HEK293 (cell line): ENCODE measurements around the gene ALDH7A1.

ENCODE experiments used
- ATF2 ChIP-seq: fragments of 450-650 bp; formaldehyde crosslinking; IDR thresholded peaks from 2 replicates; pipeline ENCODE4 v1.5.1; 2016; ENCODE audit warnings: missing biosample characterization, missing genetic modification characterization, low read depth
- CTCF ChIP-seq: fragments of 450-650 bp; formaldehyde crosslinking; IDR thresholded peaks from 2 replicates; pipeline ENCODE4 v1.5.1; 2016; ENCODE audit warnings: missing biosample characterization, missing genetic modification characterization
- ELK4 ChIP-seq: IDR thresholded peaks from 2 replicates; pipeline ENCODE4 v1.6.1; 2011; ENCODE audit warnings: mild to moderate bottlenecking, low read depth, low read length, borderline replicate concordance
- INSM2 ChIP-seq: fragments of 450-650 bp; formaldehyde crosslinking; IDR thresholded peaks from 2 replicates; pipeline ENCODE4 v1.5.1; 2016; ENCODE audit warnings: missing biosample characterization, missing genetic modification characterization
- REST ChIP-seq: fragments of 450-650 bp; formaldehyde crosslinking; IDR thresholded peaks from 2 replicates; pipeline ENCODE4 v1.5.1; 2016; ENCODE audit warnings: missing biosample characterization, missing genetic modification characterization
- ZNF112 ChIP-seq: fragments of 450-650 bp; formaldehyde crosslinking; IDR thresholded peaks from 2 replicates; pipeline ENCODE4 v1.5.0; 2017; ENCODE audit warnings: missing biosample characterization, missing genetic modification characterization
- ZNF114 ChIP-seq: fragments of 450-650 bp; formaldehyde crosslinking; IDR thresholded peaks from 2 replicates; pipeline ENCODE4 v1.5.0; 2017; ENCODE audit warnings: missing biosample characterization, missing genetic modification characterization
- ZNF133 ChIP-seq: fragments of 450-650 bp; formaldehyde crosslinking; IDR thresholded peaks from 2 replicates; pipeline ENCODE4 v1.5.1; 2016; ENCODE audit warnings: missing biosample characterization, missing genetic modification characterization
- ZNF138 ChIP-seq: fragments of 450-650 bp; formaldehyde crosslinking; IDR thresholded peaks from 2 replicates; pipeline ENCODE4 v1.5.1; 2016; ENCODE audit warnings: missing biosample characterization, missing genetic modification characterization, borderline replicate concordance
- ZNF18 ChIP-seq: fragments of 450-650 bp; formaldehyde crosslinking; IDR thresholded peaks from 2 replicates; pipeline ENCODE4 v1.5.1; 2016; ENCODE audit warnings: missing biosample characterization, missing genetic modification characterization
- ZNF416 ChIP-seq: fragments of 450-650 bp; formaldehyde crosslinking; IDR thresholded peaks from 2 replicates; pipeline ENCODE4 v1.5.1; 2016; ENCODE audit warnings: missing biosample characterization, missing genetic modification characterization
- ZNF423 ChIP-seq: fragments of 450-650 bp; formaldehyde crosslinking; IDR thresholded peaks from 2 replicates; pipeline ENCODE4 v1.5.1; 2016; ENCODE audit warnings: missing biosample characterization, missing genetic modification characterization
- ZNF488 ChIP-seq: fragments of 450-650 bp; formaldehyde crosslinking; IDR thresholded peaks from 2 replicates; pipeline ENCODE4 v1.5.1; 2016; ENCODE audit warnings: missing biosample characterization, missing genetic modification characterization
- ZNF585B ChIP-seq: fragments of 450-650 bp; formaldehyde crosslinking; IDR thresholded peaks from 2 replicates; pipeline ENCODE4 v1.5.1; 2016; ENCODE audit warnings: missing biosample characterization, missing genetic modification characterization

- TF ChIP-seq CTCF (tag by site-specific recombination) = no peak
- no peak for TF ChIP-seq ZNF138 (tag by site-specific recombination)
- TF ChIP-seq REST (tag by site-specific recombination) = no peak
- no peak for TF ChIP-seq ZNF133 (tag by site-specific recombination)
- TF ChIP-seq ZNF423 = no peak
- no peak for TF ChIP-seq ATF2 (tag by site-specific recombination)
- TF ChIP-seq ZNF488 (tag by site-specific recombination) = no peak
- TF ChIP-seq ZNF416 (tag by site-specific recombination) = no peak
- no peak for TF ChIP-seq ZNF585B (tag by site-specific recombination)
- TF ChIP-seq ZNF114 (tag by site-specific recombination) = no peak
- TF ChIP-seq INSM2 (tag by site-specific recombination) = no peak
- TF ChIP-seq ELK4 = no peak
- TF ChIP-seq ZNF112 (tag by site-specific recombination) = no peak
- TF ChIP-seq ZNF18 (tag by site-specific recombination) = no peak
Observed at GRCh38 chr5:126486332-126486731, 108.7 kb downstream of the ALDH7A1 start.
